G401 (cell line): ENCODE data around the gene GAB2. TPM values are rescaled to one million over a fixed set of nuclear protein-coding genes. Genes with fewer than 3 reads are reported as not detected.
A peak's percentile ranks its signal among the peaks of the same experiment; 100 is the strongest.
"Not testable (repeated sequence)": the region's sequence is repeated elsewhere in the genome, so short reads cannot be mapped to it uniquely, and the experiment has no call there.

Source experiments
- DNase-seq: peaks from one replicate; pipeline ENCODE4 v3.0.0-alpha.2; 2015; ENCODE audit warnings: low spot score
- in situ Hi-C: cut with HindIII; loops from 2 replicates; pipeline ENCODE4 v1.10.0; 2016; ENCODE audit warnings: low sequenced_read_pairs, mixed read lengths
- total RNA-seq: library from RNA; depleted of rRNA; stranded (reverse); fragments of >200 nt; shearing (Covaris generic); gene quantifications from 2 replicates; pipeline ENCODE4 v1.2.3, GENCODE V29; 2014

GAB2 gene
- total RNA-seq, 1 experiment from 2014 or later = 13.9 TPM

- in situ Hi-C loops = no loop called here
- no peak for DNase-seq
Measured at GRCh38 chr11:78190871-78191538, 226.6 kb downstream of the GAB2 start.

GRCh38 chr11:78190374-78190773 lies 227.2 kb downstream of the GAB2 start:
- peak; percentile 9 for DNase-seq

DNA sequence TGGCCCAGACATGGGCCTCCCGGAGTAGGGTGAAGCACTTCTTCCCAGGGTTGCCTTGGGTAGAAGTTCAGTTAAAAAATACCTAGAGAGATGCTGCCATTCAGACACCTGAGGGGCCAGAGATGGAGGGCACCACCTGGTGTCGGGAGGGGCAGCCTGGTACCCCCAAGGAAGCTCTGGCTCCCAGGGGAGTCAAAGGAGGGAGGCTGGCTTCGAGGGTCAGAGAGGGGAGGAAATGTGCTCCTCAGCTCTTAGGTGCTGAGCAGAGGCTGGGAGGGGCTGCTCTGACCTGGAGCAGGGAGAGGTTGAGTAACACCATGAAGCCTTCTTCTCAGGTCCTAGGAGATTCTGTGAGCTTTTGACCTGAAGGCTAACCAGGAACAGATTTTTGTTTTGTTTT lies 227.8 kb downstream of the GAB2 start:
- in situ Hi-C loops = no loop called here
- DNase-seq = peak; percentile 8

More at GRCh38 chr11:78190374-78190773, 227.2 kb downstream of the GAB2 start:
- in situ Hi-C loops = no loop called here

- in situ Hi-C loops = no loop called here
- DNase-seq = no peak
Measured at GRCh38 chr11:78189174-78189724, 228.4 kb downstream of the GAB2 start.

- in situ Hi-C loops = no loop called here
- DNase-seq = peak; percentile 98
Measured at GRCh38 chr11:78188286-78189173, 229.1 kb downstream of the GAB2 start, which contains the start of the genes KCTD21 and USP35. Gene KCTD21, minus strand, starts transcription at chr11:78188626. Its CDS starts 14,072 bp downstream, at chr11:78174554. Gene USP35, plus strand, starts transcription at chr11:78188919. Its CDS starts 7,327 bp downstream, at chr11:78196246.

- in situ Hi-C loops = no loop called here
- DNase-seq = no peak
Measured at GRCh38 chr11:78187366-78188285, 230.0 kb downstream of the GAB2 start.

DNA sequence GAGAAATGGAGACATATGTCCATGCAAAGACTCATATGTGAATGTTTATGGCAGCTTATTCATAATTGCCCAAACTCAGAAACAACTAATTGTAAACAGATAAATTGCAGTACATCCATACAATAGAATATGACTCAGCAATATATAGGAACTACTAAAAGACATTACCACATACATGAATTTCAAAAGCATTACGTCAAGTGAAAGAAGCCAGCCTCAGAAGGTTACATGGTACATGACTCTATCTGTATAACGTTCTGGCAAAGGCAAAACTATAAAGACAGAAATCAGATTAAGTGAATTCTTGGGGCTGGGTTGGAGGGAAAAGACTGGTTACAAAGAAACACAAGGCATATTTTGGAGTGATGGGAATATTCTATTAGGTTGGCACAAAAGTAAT lies 236.4 kb downstream of the GAB2 start:
- in situ Hi-C loops = no loop called here

GRCh38 chr11:78180751-78181150 lies 236.9 kb downstream of the GAB2 start:
- no peak for DNase-seq
- in situ Hi-C loops = no loop called here

More for the DNA sequence above, 236.4 kb downstream of the GAB2 start:
- no peak for DNase-seq

DNA sequence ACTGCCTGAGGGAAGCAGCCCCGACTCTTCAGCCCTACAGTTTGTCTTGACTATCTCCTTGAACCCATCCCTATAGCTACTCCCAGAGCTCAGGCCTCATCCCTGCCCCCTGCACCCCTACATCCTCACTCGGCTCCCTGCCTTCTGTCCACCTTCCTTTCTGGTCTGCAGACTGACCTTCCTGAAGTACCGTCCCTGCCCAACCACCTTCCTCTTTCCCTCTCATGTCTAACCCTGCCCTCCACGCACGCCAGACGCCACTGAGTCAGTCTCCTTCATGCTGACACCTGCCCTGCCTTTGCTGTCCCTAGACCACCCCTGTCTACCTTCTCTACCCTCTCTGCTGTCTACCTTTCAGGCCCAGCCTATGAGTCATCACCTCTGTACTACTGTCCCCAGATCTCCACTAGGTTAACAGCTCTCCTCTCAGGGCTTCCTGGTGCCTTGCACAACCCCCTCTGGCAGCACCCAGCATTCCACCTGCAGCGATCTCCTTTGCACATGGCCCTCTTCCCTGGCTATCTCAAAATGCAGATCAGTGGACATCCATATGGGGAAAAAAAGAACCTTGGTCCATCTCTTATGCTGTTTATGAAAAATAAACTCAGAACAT lies 238.1 kb downstream of the GAB2 start:
- in situ Hi-C loops = no loop called here

DNA sequence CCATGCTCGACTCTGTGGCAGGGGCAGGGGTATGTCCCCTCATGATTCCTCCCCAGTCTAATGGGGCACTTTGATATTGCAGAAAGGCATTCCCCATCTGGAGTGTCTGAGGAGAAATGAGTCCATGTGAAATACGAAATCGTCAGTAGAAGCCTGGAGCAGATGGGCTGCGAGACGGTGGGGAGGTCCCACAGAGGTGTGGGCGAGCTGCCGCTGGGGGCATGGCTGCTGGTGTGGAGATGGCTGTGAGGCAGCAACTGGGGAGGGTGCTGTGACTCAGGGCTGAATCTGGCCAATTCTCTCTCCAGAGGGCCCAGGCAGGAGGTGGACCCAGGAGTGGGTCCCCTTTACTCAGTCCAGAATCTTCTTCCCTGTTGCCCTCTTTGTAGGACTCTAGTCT lies 240.4 kb downstream of the GAB2 start:
- DNase-seq = no peak
- in situ Hi-C loops = no loop called here

More for the DNA sequence above, 238.1 kb downstream of the GAB2 start:
- no peak for DNase-seq

- in situ Hi-C loops = no loop called here
- no peak for DNase-seq
Measured at GRCh38 chr11:78176605-78177141, 240.9 kb downstream of the GAB2 start.

DNA sequence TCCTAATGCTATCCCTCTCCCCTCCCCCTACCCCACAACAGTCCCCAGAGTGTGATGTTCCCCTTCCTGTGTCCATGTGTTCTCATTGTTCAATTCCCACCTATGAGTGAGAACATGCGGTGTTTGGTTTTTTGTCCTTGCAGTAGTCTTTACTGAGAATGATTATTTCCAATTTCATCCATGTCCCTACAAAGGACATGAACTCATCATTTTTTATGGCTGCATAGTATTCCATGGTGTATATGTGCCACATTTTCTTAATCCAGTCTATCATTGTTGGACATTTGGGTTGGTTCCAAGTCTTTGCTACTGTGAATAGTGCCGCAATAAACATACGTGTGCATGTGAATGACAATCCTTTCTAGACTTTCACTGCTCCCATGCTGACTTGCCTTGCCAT lies 241.8 kb downstream of the GAB2 start:
- in situ Hi-C loops = not testable (repeated sequence)

DNA sequence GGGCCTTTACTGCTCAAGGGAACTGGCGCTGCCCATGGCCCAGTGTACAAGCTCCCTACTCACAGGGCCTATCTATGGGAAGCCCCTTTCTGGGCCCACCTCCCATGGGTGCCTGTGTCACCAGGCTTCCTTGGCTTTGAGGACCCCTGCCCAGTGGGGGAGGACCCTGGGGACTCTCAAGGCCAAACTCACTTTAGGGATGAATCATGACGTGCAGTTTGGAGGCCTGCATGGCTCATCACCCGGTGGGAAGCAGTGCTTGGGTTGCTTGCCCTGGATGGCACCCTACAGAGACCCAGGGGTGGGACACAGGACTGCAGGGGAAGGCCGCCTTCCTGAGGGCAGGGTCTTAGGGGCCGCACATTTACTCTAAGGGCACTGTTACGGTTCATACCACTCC lies 245.7 kb downstream of the GAB2 start:
- no peak for DNase-seq
- in situ Hi-C loops = no loop called here

More for the DNA sequence above, 241.8 kb downstream of the GAB2 start:
- not testable (repeated sequence) for DNase-seq

DNA sequence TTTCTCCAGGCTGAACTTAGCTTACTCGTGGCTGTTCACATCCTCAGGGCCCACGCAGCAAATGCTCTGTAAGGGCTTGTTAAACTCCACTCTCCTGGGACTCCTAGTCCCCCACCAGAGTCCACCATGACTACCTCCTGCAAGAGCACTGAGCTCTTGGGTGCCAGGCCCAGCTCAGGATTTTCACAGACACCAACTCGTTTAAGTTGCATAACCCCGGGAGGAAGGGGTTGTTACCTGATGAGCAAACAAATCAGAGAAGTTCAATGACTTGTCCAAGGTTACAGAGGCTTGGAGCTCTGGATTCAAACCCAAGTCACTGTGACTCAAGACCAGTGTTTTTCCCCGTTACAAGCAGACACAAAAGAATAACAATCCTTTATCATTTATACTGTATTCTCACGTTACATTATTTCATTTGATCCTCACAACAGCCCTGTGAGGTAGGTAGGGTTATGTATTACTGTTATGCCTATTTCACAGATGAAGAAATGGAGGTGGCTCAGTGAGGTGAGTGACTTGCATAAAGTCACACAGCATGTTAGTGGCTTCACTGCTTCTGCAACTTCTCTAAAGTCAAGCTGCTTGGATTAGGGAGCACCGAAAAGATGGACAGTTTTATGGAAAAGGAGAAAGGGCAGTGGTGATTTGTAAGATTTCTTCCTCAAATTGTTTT lies 246.6 kb downstream of the GAB2 start:
- no peak for DNase-seq
- in situ Hi-C loops = no loop called here

- DNase-seq = no peak
- in situ Hi-C loops = no loop called here
Measured at GRCh38 chr11:78170413-78170812, 247.2 kb downstream of the GAB2 start.

GRCh38 chr11:78168539-78169477 lies 248.8 kb downstream of the GAB2 start:
- in situ Hi-C loops = no loop called here
- DNase-seq = no peak
